TTC549 (cell line): ENCODE data around the gene EML1.

Experiments
- FAIRE-seq: peaks from 2 replicates; lab custom pipeline; 2012; peaks lifted over from hg19 to GRCh38; lab: Jason Lieb, UNC

Gene EML1

DNA sequence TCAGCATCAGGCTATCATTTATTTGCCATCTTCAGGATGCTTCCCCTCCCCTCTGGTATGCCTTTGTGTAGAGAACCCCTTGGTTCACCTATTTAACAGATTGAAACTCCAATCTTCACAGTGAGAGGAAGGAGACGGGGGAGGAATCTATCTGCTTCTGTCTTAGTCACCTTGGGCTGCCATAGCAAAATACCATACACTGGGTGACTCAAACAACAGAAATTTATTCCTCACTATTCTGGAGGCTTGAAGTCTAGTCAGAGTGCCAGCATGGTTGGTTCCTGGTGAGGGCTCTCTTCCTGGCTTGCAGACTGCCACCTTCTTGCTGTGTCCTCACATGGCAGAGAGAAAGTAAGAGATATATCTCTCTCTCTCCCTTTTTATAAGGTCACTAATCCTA, 13.5 kb upstream of the EML1 start:
- no peak for FAIRE-seq

DNA sequence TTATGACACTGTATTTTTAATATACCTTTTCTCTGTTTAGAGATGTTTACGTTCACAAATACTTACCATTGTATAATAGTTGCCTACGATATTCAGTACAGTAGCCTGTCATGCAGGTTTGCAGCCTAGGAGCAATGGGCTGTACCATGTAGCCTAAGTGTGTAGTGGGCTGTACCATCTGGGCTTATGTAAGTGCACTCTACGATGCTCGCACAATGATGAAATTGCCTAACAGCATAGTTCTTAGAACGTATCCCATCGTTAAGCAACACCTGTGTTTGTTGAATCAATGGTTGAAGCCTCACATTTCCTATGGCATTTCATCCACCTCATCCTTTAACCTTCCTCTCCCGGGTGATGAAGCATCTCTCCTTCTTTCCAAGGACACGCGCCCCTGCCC, 12.5 kb upstream of the EML1 start:
- no peak for FAIRE-seq

GRCh38 chr14:99781091-99781490, 12.1 kb upstream of the EML1 start:
- FAIRE-seq = no peak

GRCh38 chr14:99781853-99782610, 11.2 kb upstream of the EML1 start:
- FAIRE-seq = no peak

DNA sequence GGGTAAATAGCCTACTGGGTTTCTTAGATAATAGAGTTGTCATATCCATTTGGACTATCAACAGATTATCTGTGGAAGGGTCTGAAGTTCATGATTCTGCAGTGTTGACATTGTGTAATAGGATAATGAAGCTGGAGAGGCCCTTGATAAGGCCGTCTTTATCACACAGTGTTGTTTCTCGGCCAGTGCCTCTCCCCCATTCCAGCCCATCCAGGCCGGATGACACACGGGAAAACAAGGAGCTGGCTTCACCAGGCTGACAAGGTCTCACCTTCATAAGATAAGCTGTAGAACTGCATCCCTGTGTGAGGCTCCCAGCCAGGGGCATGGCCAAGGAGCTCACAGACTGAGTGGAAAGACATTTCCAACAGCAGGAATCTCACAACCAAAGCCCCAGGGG, 8.7 kb upstream of the EML1 start:
- FAIRE-seq = no peak

DNA sequence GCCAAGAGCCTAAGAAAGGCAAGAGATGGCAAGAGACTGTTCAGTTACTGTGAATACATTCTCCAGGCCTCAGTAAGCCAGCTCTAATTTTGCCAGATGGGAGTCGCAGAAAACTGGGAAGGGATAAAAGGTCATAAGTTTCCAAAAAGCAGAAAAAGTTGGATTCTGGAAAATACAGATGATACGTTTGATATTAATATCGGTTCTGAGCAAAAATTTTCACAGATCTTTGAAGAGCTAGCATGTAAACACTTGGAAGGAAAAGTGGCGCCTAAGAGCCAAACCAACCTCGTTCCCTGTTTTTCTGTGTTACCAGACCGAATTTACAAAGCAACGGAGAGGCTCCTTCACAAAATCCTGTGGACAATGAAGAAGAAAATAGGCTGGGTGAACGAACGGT, 7.8 kb upstream of the EML1 start:
- no peak for FAIRE-seq

GRCh38 chr14:99786511-99786989, 6.7 kb upstream of the EML1 start:
- no peak for FAIRE-seq

- FAIRE-seq = no peak
These were observed 4.5 kb upstream of the EML1 start for GRCh38 chr14:99788713-99789112.

GRCh38 chr14:99789581-99789980, 3.6 kb upstream of the EML1 start:
- no peak for FAIRE-seq

GRCh38 chr14:99790201-99790977, 2.8 kb upstream of the EML1 start:
- no peak for FAIRE-seq

DNA sequence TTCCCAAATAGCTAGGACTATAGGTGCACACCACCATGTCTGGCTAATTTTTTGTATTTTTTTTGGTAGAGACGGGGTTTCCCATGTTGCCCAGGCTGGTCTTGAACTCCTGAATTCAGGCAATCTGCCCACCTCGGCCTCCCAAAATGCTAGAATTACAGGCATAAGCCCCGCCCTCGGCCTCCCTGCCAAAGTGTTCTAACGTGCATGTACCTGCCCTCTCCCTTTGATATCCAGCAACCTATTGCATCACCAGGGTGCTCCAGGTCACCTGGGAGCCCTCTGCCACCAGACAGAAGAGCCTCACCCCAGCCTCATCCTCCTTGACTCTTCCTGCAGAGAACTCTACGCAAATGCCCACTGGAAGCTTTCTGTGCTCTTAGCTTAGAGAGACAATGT, 2.2 kb upstream of the EML1 start:
- FAIRE-seq = no peak

GRCh38 chr14:99791476-99792209, 1.6 kb upstream of the EML1 start:
- no peak for FAIRE-seq

DNA sequence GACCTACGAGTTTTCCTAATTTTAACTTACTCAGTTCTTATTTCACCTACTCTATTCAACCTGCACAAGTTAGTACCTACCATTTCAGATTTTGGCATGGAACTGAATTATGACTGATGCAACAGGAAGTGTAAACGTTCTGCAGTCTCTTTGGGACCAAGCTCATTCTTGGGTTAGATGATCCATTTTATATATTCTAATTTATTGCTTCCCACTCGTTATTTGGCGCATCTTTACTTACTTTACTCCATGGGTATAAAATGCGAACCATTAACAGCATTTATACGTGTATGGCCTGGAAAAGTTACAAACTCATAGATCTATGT, 1.0 kb upstream of the EML1 start:
- FAIRE-seq = no peak

- no peak for FAIRE-seq
These were observed 531 bp upstream of the EML1 start for GRCh38 chr14:99792551-99793212.

- no peak for FAIRE-seq
These were observed 1.1 kb downstream of the EML1 start for GRCh38 chr14:99794151-99794780.

DNA sequence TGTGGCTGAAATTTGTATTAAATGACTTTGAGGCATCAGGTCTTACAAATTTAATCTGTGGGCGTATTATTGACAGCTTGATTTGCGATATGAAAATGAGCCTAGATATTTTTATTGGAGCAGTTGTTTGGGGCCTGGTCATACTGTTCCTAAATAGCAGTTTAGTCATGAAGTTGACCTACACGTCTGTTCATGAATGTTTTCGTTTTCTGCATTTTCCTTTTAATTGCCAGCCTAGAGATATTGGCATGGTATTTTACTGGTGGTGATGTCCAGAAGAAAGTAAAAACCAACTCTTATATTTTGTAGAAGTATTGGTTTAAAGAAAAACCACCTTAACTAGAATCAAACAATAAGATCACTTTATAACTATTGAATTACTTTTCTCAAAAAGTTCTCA, 1.8 kb downstream of the EML1 start:
- no peak for FAIRE-seq

GRCh38 chr14:99797231-99797630, 4.0 kb downstream of the EML1 start:
- FAIRE-seq = no peak

DNA sequence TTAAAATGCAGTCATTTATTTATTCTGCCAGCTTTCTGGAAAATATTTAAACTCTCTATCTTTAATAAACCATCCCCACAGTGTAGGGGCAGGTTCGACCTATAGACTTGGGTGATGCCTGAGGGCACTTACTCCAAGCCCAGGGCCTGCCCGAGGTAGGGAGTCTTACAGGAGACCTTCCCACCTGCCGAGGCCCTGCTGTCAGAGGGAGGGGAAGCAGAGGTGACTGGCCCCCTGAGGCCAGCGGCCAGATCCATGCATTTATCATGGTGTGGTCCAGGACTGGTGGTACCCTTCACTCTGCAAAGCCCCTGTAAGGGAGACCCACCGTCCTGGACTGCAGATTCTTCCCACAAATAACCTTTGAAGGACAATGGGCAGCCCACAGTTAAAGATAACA, 7.6 kb downstream of the EML1 start:
- FAIRE-seq = no peak

DNA sequence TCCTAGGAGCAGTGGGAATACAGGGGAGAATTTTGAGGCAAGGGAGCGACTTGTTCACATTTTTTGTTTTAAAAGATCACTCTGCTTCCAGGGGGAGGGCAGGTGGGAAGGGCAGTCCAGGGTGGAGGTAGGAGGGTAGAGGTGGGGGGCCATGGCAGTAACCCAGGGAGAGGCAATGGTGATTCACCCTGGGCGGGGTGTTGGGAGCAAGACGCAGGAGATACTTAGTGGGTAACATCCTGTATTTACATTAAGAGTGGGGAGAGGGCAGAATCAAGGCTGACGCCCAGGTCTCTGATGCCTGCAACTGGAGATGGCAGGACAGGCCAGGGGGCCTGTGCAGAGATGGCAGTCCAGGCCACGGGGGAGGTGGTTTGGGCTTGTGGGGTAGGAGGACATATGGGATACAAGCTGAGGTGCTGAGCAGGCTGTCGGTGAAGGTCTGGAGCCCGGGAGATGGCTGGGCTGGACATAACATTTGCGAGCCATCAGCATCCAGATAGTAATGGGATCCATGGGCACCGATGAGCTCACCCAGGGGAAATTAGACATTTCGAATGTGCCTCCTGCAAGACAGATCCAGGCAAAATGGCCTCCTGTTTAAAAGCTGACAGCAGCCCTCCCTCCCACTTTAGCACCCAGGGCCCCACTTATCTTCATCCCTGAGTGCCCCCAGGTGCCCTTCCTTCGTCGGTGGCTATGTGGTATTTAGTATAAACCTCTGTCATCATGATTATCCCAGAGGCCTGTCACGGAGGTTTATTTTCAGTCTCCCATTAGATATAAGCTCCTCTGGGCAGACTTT, 9.3 kb downstream of the EML1 start:
- FAIRE-seq = no peak

DNA sequence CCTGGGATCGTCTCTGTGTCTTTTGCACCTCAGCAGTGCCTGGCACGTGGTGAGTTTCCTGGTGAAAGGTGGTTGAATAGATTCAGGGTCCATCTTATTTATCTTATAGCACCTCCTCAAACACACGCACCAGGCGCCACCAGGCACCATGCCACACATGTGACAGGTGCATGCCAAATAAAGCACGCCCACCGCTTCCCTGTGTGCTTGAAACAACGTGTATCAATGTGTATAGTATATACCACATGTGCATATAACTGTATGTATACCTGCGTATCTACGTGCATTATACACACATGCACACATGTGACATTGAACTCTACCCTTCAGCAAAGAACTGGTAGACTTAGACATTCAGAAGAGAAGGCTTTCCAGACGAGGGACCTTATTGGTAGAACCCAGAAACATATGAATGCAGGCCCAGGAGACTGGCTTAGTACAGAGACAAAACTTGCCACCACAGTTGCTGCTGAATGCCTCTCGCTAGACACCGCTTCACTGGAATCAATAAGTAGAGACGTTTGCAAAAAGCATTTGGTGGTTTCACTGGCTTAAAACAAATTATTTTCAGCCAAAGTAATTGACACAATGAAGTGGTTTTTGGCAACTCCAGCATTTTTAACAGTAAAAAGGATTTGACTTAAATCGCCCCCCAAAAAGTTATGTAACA, 10.0 kb downstream of the EML1 start:
- no peak for FAIRE-seq

DNA sequence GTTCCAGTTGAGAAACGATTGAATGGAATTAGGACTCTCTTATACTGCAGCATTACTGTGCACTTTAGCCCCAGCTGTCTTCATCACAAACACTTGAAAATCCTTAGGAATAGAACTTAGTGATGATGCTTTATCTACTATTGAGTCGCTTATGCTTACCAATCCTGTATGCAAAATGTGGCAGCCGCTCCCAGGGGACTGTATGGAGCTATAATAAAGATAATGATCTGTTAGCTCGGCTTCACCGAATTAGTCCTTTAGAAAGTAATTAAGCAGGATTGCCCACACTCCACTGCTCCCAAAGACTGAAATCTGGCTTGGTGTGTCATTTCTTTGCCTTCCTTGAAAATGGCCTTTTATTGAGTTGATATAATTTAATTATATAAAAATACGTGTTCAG, 10.6 kb downstream of the EML1 start:
- FAIRE-seq = no peak
